H9 (cell line): ENCODE data around the gene SMYD1. TPM values are rescaled to one million over a fixed set of nuclear protein-coding genes. Genes with fewer than 3 reads are reported as not detected.

Experiments
- DNase-seq: peaks from one replicate; pipeline ENCODE4 v3.0.0-alpha.2; 2017
- H2AFZ ChIP-seq: one replicate; pipeline ENCODE4 v1.6.1; 2013; ENCODE audit warnings: mild to moderate bottlenecking, low read length, control low read depth, moderate library complexity
- H2AK5ac ChIP-seq: 2 replicates; pipeline ENCODE4 v1.6.1; 2013; ENCODE audit warnings: low read length, control low read depth, mixed read lengths; ENCODE audit not compliant: insufficient read length
- H2BK120ac ChIP-seq: one replicate; pipeline ENCODE4 v1.6.1; 2013; ENCODE audit warnings: low read depth, mild to moderate bottlenecking, low read length, control low read depth, inconsistent platforms; ENCODE audit not compliant: poor library complexity, severe bottlenecking
- H2BK12ac ChIP-seq: 2 replicates; pipeline ENCODE4 v1.6.1; 2013; ENCODE audit warnings: low read length, control low read depth, mixed read lengths, low read depth; ENCODE audit not compliant: insufficient read length
- H2BK15ac ChIP-seq: 2 replicates; pipeline ENCODE4 v1.6.1; 2013; ENCODE audit warnings: low read depth, low read length, control low read depth
- H2BK20ac ChIP-seq: one replicate; pipeline ENCODE4 v1.6.1; 2013; ENCODE audit warnings: low read depth, mild to moderate bottlenecking, low read length, control low read depth, inconsistent platforms; ENCODE audit not compliant: poor library complexity, severe bottlenecking
- H2BK5ac ChIP-seq: 2 replicates; pipeline ENCODE4 v1.6.1; 2013; ENCODE audit warnings: low read length, control low read depth, mixed read lengths; ENCODE audit not compliant: insufficient read length
- H3K14ac ChIP-seq: 2 replicates; pipeline ENCODE4 v1.6.1; 2013; ENCODE audit warnings: low read length, control low read depth; ENCODE audit not compliant: insufficient read depth
- H3K18ac ChIP-seq: 2 replicates; pipeline ENCODE4 v1.6.1; 2013; ENCODE audit warnings: low read depth, mild to moderate bottlenecking, mixed read lengths, low read length, control low read depth; ENCODE audit not compliant: insufficient read length
- H3K23ac ChIP-seq: 2 replicates; pipeline ENCODE4 v1.6.1; 2013; ENCODE audit warnings: low read length, control low read depth, mixed read lengths, low read depth; ENCODE audit not compliant: insufficient read length
- H3K23me2 ChIP-seq: 2 replicates; pipeline ENCODE4 v1.6.1; 2013; ENCODE audit warnings: low read depth, mild to moderate bottlenecking, mixed read lengths, low read length, control low read depth; ENCODE audit not compliant: insufficient read length, poor library complexity, severe bottlenecking
- H3K27ac ChIP-seq: 2 replicates; pipeline ENCODE4 v1.5.1; 2013; ENCODE audit warnings: low read length, control low read depth, mixed read lengths, low read depth; ENCODE audit not compliant: insufficient read length
- H3K27me3 ChIP-seq: 2 replicates; pipeline ENCODE4 v1.6.1; 2013; ENCODE audit warnings: low read length, control low read depth, inconsistent platforms; ENCODE audit not compliant: insufficient read depth
- H3K4ac ChIP-seq: 2 replicates; pipeline ENCODE4 v1.6.1; 2013; ENCODE audit warnings: low read depth, mild to moderate bottlenecking, control low read depth, inconsistent platforms, low read length, moderate library complexity
- H3K4me1 ChIP-seq: 2 replicates; pipeline ENCODE4 v1.6.1; 2013; ENCODE audit warnings: low read length, control low read depth, inconsistent platforms; ENCODE audit not compliant: insufficient read depth
- H3K4me2 ChIP-seq: 2 replicates; pipeline ENCODE4 v1.6.1; 2013; ENCODE audit warnings: low read length, control low read depth, mixed read lengths; ENCODE audit not compliant: insufficient read length, insufficient read depth
- H3K56ac ChIP-seq: 2 replicates; pipeline ENCODE4 v1.6.1; 2013; ENCODE audit warnings: low read depth, mild to moderate bottlenecking, mixed read lengths, low read length, control low read depth; ENCODE audit not compliant: insufficient read length
- H3K79me1 ChIP-seq: 2 replicates; pipeline ENCODE4 v1.6.1; 2013; ENCODE audit warnings: low read depth, mild to moderate bottlenecking, moderate library complexity, low read length, control low read depth, inconsistent platforms; ENCODE audit not compliant: insufficient read depth, poor library complexity, severe bottlenecking
- H3K79me2 ChIP-seq: 2 replicates; pipeline ENCODE4 v1.6.1; 2013; ENCODE audit warnings: low read length, control low read depth, inconsistent platforms; ENCODE audit not compliant: insufficient read depth
- H3K9ac ChIP-seq: 2 replicates; pipeline ENCODE4 v1.6.1; 2013; ENCODE audit warnings: low read length, control low read depth, mixed read lengths; ENCODE audit not compliant: insufficient read length; ENCODE audit errors: extremely low read depth
- H3K9me3 ChIP-seq: one replicate; pipeline ENCODE4 v1.6.1; 2013; ENCODE audit warnings: low read depth, low read length, inconsistent platforms; ENCODE audit not compliant: control insufficient read depth
- H3T11ph ChIP-seq: one replicate; pipeline ENCODE4 v1.6.1; 2013; ENCODE audit warnings: mild to moderate bottlenecking, low read length, control low read depth, inconsistent platforms
- H4K20me1 ChIP-seq: one replicate; pipeline ENCODE4 v1.6.1; 2013; ENCODE audit not compliant: control insufficient read depth, insufficient read length, insufficient read depth
- H4K5ac ChIP-seq: 2 replicates; pipeline ENCODE4 v1.6.1; 2013; ENCODE audit warnings: low read depth, mild to moderate bottlenecking, mixed read lengths, low read length, control low read depth; ENCODE audit not compliant: insufficient read length
- H4K8ac ChIP-seq: replicated peaks from 2 replicates; pipeline ENCODE4 v1.6.1; 2013; ENCODE audit warnings: low read length, control low read depth, mixed read lengths, low read depth; ENCODE audit not compliant: insufficient read length
- H4K91ac ChIP-seq: 2 replicates; pipeline ENCODE4 v1.6.1; 2013; ENCODE audit warnings: low read depth, mild to moderate bottlenecking, moderate library complexity, mixed read lengths, low read length, control low read depth; ENCODE audit not compliant: insufficient read length
- H3K27ac Mint-ChIP-seq, 3 experiments: 2 replicates in 2 of 3; 3 replicates in 1 of 3; pipeline ENCODE4 v1.8.0; 2020 to 2021; ENCODE audit warnings: mixed read lengths in 3 of 3, mild to moderate bottlenecking in 1 of 3, moderate library complexity in 1 of 3
- H3K27me3 Mint-ChIP-seq: 2 replicates; pipeline ENCODE4 v1.8.0; 2021; ENCODE audit warnings: low read depth, mild to moderate bottlenecking, moderate library complexity, mixed read lengths
- H3K36me3 Mint-ChIP-seq, 3 experiments: 2 replicates in 2 of 3; 3 replicates in 1 of 3; pipeline ENCODE4 v1.8.0; 2020 to 2021; ENCODE audit warnings: low read depth in 3 of 3, mixed read lengths in 3 of 3; ENCODE audit not compliant: insufficient read depth in 1 of 3
- H3K4me1 Mint-ChIP-seq, 2 experiments: 2 replicates each; pipeline ENCODE4 v1.8.0; 2020; ENCODE audit warnings: mixed read lengths in 2 of 2
- H3K4me3 Mint-ChIP-seq, 2 experiments: 2 replicates in 1 of 2; 3 replicates in 1 of 2; pipeline ENCODE4 v1.8.0; 2020 to 2021; ENCODE audit warnings: mild to moderate bottlenecking in 2 of 2, mixed read lengths in 2 of 2, moderate library complexity in 1 of 2
- H3K9me3 Mint-ChIP-seq, 2 experiments: 2 replicates in 1 of 2; 3 replicates in 1 of 2; pipeline ENCODE4 v1.8.0; 2020; ENCODE audit warnings: mild to moderate bottlenecking in 2 of 2, mixed read lengths in 2 of 2, moderate library complexity in 1 of 2
- CTCF ChIP-seq: fragments of 200-600 bp; sonication (generic); conservative IDR thresholded peaks from 3 replicates; pipeline ENCODE4 v1.8.0; 2021; ENCODE audit warnings: antibody characterized with exemption, mild to moderate bottlenecking
- WGBS: extraction: QIAGEN DNeasy Blood & Tissue Kit; methylation state at CpG from one replicate; pipeline ENCODE4 v1.1.7; 2013; ENCODE audit warnings: missing lambda C conversion rate, low lambda C conversion rate, mixed read lengths; ENCODE audit not compliant: insufficient read length; ENCODE audit errors: extremely low coverage; 5-methylcytosine and 5-hydroxymethylcytosine counted together
- total RNA-seq: library from RNA; stranded (reverse); gene quantifications from 2 replicates; pipeline ENCODE4 v1.2.1, GENCODE V29; 2021

SMYD1 gene
- total RNA-seq, 1 experiment from 2014 or later, result not detected

- no peak for TF ChIP-seq CTCF
- H4K20me1 ChIP-seq, result no peaks in the 10 kb centered on the region
- H3K27me3 ChIP-seq, result no peaks in the 10 kb centered on the region; the same call in 1 of the 2 replicates
- no peak overlapping the region for H3K56ac ChIP-seq
- Mint-ChIP-seq H3K27me3 (no peaks in the 10 kb centered on the region; the same call in none of the 2 replicates), H3K9me3 (no peaks in the 10 kb centered on the region; a peak in 1 of 5 replicates), H3K4me3 (no peak overlapping the region), H3K27ac (no peak overlapping the region), H3K4me1 (peaks cover 20 to 21% of the 10 kb centered on the region in 2 experiments), H3K36me3 (no peaks in the 10 kb centered on the region)
- H2BK20ac ChIP-seq, result no peak overlapping the region
- no peak overlapping the region for H3T11ph ChIP-seq
- no peak overlapping the region for H2BK120ac ChIP-seq
- no peak overlapping the region for H2BK12ac ChIP-seq
- H3K4ac ChIP-seq, result no peak overlapping the region
- H4K8ac ChIP-seq, result no peak overlapping the region
- no peak overlapping the region for H3K23ac ChIP-seq
- no peaks in the 10 kb centered on the region for H3K23me2 ChIP-seq
- H2AFZ ChIP-seq, result no peak overlapping the region
- WGBS, result no CpG with 5 or more reads among the region's 2 CpGs
- H4K91ac ChIP-seq, result no peak overlapping the region
- H3K79me1 ChIP-seq, result no peaks in the 10 kb centered on the region
- H3K9ac ChIP-seq, result no peak overlapping the region
- no peak overlapping the region for H4K5ac ChIP-seq
- H3K4me1 ChIP-seq, result peaks cover 9% of the 10 kb centered on the region
- H2AK5ac ChIP-seq, result no peak overlapping the region
- no peak overlapping the region for H2BK15ac ChIP-seq
- H3K27ac ChIP-seq, result no peak overlapping the region
- H3K9me3 ChIP-seq, result no peaks in the 10 kb centered on the region
- H3K18ac ChIP-seq, result no peak overlapping the region
- no peak overlapping the region for H3K4me2 ChIP-seq
- no peaks in the 10 kb centered on the region for H3K79me2 ChIP-seq
- H3K14ac ChIP-seq, result no peak overlapping the region
- no peak for DNase-seq
- H2BK5ac ChIP-seq, result no peak overlapping the region
Measured at GRCh38 chr2:88080545-88080944, 12.9 kb downstream of the SMYD1 start.
